ENCODE data around the gene LHX2.

DNA sequence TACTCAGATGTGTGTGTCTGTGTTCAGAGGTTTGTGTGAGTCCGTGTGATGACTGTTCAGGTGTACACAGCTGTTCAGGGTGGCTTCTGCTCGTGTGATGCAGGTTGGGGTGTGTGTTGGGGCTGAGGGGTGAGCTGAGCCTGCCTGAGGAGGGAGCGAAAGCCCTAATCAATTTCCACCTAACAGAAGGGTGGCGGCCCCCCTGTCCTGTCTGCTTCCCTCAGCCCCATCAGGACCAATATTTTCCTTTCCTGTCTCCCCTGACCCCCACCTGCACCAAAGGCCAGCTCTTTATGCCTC, 30.2 kb downstream of the LHX2 start:
- TF ChIP-seq, protein P1, sequence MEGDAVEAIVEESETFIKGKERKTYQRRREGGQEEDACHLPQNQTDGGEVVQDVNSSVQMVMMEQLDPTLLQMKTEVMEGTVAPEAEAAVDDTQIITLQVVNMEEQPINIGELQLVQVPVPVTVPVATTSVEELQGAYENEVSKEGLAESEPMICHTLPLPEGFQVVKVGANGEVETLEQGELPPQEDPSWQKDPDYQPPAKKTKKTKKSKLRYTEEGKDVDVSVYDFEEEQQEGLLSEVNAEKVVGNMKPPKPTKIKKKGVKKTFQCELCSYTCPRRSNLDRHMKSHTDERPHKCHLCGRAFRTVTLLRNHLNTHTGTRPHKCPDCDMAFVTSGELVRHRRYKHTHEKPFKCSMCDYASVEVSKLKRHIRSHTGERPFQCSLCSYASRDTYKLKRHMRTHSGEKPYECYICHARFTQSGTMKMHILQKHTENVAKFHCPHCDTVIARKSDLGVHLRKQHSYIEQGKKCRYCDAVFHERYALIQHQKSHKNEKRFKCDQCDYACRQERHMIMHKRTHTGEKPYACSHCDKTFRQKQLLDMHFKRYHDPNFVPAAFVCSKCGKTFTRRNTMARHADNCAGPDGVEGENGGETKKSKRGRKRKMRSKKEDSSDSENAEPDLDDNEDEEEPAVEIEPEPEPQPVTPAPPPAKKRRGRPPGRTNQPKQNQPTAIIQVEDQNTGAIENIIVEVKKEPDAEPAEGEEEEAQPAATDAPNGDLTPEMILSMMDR (IDR thresholded peaks at IDR 0.05; ENCODE audit: low read length): no peak
- TF ChIP-seq EZH2phosphoT487 (IDR thresholded peaks at IDR 0.05; ENCODE audit: low read length): no peak
